NCI-H146 (cell line): Measurements from ENCODE around the gene KIFBP.
"Not testable (repeated sequence)": the region's sequence is repeated elsewhere in the genome, so short reads cannot be mapped to it uniquely, and the experiment has no call there.

ENCODE experiments used
- DNase-seq: peaks from one replicate; lab custom pipeline; 2025; lab: John Stamatoyannopoulos, UW

Gene KIFBP

DNA sequence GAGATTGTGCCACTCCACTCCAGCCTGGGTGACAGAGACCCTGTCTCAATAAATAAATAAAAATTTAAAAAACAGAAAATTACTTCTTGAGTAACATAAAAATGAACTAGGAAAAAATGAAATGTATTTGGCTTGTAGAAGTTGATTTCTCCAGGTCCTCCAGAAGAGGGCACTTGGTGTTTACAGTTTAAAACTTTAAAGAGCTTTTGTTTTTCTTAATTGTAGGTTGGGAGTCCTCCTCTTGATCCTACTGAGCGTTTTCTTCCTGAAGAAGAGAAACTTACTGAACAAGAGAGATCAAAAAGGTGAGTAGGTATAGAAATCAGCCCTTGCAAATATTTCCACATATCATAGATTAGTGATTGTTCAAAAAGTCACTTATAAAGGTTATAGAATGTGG lies 16.2 kb downstream of the KIFBP start:
- DNase-seq: no peak

- no peak for DNase-seq
These were observed 17.3 kb downstream of the KIFBP start for GRCh38 chr10:69005704-69006485.

DNA sequence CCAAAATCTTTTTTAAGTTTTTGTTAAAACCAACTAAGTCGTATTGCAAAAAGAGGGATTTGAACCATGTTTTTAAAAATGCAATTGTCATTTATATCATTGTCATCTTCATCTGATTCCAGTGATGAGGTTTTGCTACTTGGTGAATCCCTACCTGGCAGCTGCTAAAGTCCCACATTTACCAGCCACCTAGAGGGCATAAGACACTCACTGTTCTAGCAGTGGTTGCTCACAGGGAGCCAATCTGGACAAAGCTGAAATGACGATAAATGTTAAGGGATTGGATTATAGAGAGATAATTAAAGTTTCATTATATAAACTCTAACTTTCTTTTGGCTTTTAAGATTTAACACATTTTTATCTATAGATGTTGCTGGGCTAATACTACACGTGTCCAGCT lies 18.7 kb downstream of the KIFBP start:
- no peak for DNase-seq

GRCh38 chr10:69009360-69009759 lies 20.8 kb downstream of the KIFBP start:
- DNase-seq: no peak

- no peak for DNase-seq
These were observed 21.6 kb downstream of the KIFBP start for GRCh38 chr10:69010151-69010640.

- DNase-seq: not testable (repeated sequence)
These were observed 24.2 kb downstream of the KIFBP start for GRCh38 chr10:69012778-69013177.

DNA sequence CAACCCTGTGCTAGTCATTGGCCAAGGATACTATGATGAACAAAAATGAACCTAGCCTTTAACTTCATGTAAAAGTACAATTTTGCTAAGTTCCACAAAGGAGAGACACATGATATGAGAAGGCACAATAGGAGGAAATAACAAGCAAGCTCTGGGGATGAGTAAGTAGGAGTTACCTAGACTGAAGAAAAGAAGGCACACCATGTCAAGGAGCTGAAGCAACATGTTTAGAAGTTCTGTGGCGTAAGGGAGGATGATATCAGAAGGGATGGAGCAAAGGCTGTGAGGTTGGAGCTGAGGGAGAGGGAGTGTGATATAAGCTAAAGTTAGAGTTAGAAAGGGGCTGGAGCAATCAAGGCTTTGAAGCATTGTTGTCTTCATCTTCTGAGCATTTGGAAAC lies 25.6 kb downstream of the KIFBP start:
- no peak for DNase-seq

DNA sequence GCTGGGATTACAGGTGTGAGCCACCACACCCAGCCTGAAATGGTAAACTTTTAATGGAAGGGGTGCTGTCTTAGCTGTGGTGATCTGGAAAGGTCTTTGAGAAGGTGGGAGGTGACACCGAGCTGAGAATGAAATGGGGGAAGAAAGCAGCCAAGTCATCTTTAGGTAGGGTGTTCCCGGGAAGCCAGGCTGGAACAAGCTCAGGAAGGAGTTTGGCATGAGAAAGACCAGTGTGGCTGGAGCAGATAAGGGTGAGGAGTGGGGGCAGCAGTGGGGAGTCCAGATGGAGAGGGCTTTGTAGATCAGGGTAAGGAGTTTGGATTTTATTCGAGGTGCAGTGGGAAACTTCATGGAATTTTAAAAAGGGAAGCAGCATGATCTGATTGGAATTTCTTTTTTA lies 30.0 kb downstream of the KIFBP start:
- no peak for DNase-seq

DNA sequence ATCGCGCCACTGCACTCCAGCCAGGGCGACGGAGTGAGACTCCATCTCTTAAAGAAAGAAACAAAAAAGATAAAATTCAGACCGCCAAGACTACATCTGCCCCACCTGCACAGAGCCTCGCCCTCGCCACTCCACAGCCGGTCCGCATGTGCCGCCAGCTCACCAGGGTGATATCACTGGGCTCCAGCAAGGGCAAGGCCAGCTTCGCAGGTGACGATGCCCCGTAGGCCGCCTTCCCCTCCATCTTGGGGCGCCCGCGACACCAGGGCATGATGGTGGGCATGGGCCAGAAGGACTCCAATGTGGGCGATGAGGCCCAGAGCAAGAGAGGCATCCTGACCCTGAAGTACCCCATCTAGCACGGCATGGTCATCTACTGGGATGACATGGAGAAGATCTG lies 34.0 kb downstream of the KIFBP start:
- DNase-seq: no peak

DNA sequence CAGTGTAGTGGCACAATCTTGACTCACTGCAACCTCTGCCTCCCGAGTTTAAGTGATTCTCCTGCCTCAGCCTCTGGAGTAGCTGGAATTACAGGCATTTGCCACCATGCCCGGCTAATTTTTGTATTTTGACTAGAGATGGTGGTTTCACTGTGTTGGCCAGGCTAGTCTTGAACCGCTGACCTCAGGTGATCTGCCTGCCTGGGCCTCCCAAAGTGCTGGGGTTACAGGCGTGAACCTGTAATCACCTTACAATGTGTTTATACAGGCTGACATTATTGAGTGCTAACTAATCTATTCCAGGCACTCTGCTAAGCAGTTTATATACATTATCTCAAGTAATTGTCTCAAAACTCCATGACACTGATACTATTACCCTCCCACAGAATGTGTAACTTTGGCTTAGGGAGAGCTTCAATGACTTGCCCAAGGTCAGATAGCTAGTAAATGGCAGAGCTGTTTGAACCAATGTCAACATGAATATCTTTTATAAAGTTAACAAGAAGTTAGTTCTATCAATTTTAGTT lies 36.8 kb downstream of the KIFBP start:
- DNase-seq: no peak

- DNase-seq: no peak
These were observed 44.7 kb downstream of the KIFBP start for GRCh38 chr10:69033256-69033655.

DNA sequence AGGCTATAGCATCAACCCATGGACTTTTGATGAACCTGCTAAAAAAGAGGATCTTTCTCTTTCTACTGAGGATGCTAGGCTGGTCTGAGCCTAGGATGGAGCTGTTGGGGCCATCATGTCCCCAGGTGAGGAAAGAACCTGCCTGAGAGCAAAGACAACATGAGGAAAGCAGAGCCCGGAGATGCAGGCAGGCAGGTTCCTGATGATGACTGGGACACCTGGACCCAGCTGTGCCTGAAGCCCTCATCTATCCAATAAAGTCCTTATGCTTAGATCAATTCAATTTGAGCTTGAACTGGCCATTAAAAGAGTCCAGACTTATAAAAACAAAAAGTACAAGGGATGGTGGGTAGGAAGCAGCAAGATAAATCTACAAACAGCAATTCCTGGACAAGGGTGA lies 48.9 kb downstream of the KIFBP start:
- DNase-seq: no peak

DNA sequence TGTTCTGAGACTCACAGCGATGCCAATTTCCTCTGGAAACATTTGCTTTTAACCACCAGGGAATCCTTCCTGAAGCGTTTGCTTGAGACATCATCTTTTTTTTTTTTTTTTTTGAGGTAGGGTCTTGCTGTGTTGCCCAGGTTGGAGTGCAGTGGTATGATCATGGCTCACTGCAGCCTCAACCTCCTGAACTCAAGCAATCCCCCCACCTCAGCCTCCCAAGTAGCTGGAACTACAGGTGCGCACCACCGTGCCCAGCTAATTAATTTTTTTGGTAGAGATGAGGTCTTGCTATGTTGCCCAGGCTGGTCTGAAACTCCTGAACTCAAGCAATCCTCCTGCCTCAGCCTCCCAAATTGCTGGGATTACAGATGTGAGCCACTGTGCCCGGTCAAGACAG lies 52.3 kb downstream of the KIFBP start:
- DNase-seq: not testable (repeated sequence)

DNA sequence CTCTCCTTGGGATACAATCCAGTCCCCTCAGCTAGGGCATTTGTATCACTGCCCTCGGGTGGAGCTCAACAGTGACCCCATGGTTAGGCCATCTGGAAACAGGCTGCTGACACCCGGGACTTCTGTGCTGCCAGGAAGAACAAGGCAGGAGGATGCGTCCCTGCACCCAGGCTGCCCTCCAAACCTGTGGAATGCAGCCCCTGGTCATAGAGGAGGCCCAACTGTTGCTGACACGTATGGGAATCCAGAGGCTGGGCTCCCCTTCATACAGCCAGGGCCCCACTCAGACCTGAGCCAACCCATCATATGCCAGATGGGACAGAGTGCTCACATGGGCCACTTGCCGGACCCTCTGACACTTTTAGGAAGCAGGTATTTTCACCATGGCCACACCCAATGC lies 53.8 kb downstream of the KIFBP start:
- no peak for DNase-seq

DNA sequence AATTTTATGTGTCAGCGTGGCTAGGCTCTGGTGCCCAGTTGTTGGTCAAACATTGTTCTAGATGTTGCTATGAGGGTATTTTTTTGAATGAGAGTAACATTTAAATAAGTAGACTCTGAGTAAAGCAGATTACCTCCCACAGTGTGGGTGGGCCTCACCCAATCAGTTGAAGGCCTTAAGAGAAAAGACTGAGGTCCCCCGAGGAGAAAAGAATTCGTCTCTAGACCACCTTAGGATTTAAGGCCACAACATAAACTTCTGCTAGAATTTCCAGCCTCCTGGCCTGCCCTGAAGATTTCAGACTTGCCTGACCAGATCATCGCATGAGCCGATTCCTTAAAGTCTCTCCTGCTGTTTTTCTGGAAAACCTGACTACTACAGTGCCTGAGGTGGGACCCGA lies 54.2 kb downstream of the KIFBP start:
- DNase-seq: no peak

GRCh38 chr10:69043931-69044531 lies 55.4 kb downstream of the KIFBP start:
- no peak for DNase-seq

DNA sequence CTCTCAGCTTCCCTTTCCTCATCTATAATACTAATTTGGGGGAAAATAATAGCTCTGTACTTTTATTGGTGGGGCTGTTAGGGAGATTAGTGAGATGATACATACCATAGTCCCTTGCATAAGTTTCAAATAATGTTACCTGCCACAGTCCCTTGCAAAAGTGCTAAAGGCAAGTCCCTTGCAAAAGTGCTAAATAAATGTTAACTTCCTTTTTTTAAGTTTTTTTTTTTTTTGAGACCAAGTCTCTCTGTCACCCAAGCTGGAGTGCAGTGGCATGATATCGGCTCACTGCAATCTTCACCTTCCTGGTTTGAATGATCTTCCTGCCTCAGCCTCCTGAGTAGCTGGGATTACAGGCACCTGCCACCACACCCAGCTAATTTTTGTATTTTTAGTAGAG lies 55.9 kb downstream of the KIFBP start:
- no peak for DNase-seq

GRCh38 chr10:69045441-69046300 lies 57.1 kb downstream of the KIFBP start:
- DNase-seq: no peak

GRCh38 chr10:69047111-69047832 lies 58.7 kb downstream of the KIFBP start:
- DNase-seq: no peak

DNA sequence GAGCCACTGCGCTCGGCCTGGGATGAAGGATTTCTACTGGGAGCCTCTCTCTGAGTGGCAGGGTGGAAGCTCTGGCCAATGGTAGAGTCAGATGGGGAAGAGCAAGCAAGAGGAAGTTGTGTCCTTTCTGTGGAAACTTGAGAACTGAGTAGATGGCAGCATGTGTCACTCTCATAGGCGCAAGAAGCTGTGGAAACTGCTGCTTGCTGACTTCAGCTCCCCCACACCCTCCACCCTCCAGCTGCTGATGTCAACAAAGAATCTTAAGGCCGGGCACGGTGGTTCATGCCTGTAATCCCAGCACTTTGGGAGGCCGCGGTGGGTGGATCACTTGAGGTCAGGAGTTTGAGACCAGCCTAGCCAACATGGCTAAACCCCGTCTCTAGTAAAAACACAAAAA lies 59.5 kb downstream of the KIFBP start:
- no peak for DNase-seq

- DNase-seq: no peak
These were observed 61.0 kb downstream of the KIFBP start for GRCh38 chr10:69049566-69049961.

GRCh38 chr10:69051303-69051702 lies 62.7 kb downstream of the KIFBP start:
- no peak for DNase-seq
